Measurements from ENCODE around the gene DISC1.

- no peak for TF ChIP-seq CTCF (IDR thresholded peaks at IDR 0.05)
- TF ChIP-seq POLR2A (IDR thresholded peaks at IDR 0.05) = no peak
These were observed 149.6 kb downstream of the DISC1 start for GRCh38 chr1:231776010-231776756.
